Erythroblast (primary cell): ENCODE measurements around the gene CCDC92.
A peak's percentile ranks its signal among the peaks of the same experiment; 100 is the strongest.

Source experiments
- DNase-seq, 2 experiments: peaks; one replicate each; lab custom pipeline; 2025; lab: John Stamatoyannopoulos, UW
- GATA1 ChIP-seq: IDR thresholded peaks from 2 replicates; pipeline ENCODE4 v1.6.1; 2011; ENCODE audit warnings: low read depth, mild to moderate bottlenecking, control low read depth, low read length, moderate library complexity
- POLR2A ChIP-seq: IDR thresholded peaks from 2 replicates; pipeline ENCODE4 v1.6.1; 2011; ENCODE audit warnings: mild to moderate bottlenecking, low read length

CCDC92 gene

DNA sequence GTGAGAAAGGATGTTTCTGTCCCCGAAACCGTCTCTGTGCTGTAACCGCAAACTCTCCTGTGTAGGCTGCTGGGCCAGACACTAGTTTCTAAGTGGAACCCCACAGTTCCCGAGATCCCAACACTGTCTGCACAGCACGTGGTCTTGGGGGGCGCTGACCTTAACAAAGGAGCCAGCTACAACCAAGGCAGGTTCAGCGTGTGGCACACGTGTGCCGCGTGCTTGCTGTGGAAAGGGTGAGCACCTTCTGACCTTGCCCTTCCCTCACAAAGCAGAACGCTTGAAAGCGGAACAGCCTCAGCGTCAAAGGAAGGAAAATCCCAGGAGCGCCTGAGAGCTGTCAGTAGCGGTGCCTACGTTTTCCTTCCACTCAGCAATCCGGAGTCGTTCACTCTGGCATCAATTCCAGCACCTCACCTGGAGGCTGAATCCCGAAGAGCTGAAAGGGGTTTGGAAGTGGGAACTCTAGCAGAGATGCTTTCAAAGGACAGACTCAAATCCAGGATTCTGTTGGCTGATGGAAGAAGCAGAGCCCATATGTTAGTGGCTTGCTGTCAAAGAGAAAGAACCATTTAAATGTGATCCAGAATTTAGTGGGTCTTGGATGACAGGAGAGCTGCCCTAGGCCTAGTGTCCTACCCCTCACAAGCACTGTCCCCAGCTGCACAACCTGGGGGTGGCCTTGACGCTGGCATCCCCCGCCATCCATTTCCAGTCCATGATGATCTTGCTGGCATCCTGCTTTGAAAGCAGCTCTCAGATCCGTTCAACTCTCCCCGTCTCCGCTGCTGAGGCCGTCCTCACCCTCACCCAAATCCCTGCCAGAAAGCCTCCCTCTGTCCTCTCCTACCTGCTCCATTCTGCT lies 27.1 kb downstream of the CCDC92 start:
- DNase-seq = no peak
- TF ChIP-seq GATA1 (no peak), POLR2A (no peak)

DNA sequence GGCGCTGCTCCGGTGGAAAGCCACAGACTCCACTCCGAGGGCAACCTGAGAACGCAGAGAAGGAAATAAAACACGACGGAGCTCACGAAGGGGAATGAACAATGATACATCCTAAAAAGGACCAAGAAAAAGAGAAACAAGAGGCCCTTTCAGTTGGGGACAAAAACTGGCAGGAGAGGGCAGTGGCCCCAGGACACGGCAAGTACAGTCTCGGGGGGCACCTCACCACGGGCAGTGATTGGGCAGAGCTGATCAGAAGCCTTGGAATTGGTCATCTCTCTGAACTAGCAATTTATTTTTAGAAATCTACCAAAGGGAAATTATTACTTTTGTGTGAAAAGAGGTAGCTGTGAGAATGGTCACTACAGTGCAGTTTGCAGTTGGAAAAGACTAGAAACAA lies 27.9 kb downstream of the CCDC92 start:
- TF ChIP-seq POLR2A (no peak), GATA1 (no peak)
- DNase-seq = no peak

DNA sequence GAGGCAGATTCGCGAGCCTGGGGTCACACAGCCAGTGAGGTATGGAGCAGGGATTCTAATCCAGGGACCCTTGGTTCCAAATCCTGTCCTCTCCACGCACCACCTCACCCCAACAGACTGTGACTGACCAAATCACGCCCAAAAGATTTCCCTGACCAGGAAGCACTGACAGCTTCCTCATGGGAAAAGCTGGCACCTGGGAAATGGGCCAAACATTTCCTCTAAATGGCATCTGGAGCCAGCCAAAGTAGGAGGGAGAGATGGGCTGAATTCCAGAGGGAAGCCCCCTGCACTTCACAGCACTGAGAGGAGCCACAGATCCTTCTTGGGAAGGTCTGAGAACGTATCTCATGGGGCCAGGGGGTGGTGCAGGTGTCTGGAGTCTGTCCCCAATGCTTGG lies 28.8 kb downstream of the CCDC92 start:
- no peak for DNase-seq
- TF ChIP-seq GATA1 = no peak
- no peak for TF ChIP-seq POLR2A

DNA sequence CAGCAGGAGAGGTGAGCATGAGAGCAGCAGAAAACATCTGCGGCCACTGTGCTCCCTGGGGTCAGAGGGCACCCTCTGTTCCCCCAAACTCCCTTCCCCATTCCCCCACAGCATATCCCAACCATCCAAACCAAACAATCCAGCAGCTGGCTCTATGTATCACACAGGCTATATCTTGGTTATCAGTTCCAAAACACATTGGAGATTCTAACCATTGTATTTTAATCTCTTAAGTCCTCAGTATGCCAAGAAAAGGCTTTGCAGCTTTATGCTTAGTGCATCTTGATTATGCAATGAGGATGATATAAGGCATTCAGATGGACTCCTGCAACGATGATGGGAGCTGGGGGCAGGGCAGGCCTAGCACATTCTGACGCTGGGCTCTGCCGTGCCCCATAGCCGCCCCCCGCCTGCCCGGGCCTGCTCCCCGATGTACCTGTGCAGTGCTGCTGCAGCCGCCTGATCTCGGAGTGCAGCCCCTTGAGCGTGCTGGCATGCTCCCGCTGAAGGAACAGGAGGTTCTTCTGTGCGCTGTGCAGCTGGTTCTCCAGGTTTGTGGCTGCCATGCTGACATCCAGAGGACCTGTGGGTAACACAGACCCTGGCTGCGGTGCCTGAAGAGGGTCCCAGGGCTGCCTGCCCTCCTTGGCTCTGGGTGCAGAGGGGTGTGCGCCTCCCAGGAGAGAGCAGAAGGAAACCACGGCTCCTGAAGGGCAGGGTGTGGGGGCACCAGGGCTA lies 29.6 kb downstream of the CCDC92 start:
- no peak for TF ChIP-seq POLR2A
- TF ChIP-seq GATA1 = no peak
- peak in 1 of 2 experiments; percentile 25 for DNase-seq

DNA sequence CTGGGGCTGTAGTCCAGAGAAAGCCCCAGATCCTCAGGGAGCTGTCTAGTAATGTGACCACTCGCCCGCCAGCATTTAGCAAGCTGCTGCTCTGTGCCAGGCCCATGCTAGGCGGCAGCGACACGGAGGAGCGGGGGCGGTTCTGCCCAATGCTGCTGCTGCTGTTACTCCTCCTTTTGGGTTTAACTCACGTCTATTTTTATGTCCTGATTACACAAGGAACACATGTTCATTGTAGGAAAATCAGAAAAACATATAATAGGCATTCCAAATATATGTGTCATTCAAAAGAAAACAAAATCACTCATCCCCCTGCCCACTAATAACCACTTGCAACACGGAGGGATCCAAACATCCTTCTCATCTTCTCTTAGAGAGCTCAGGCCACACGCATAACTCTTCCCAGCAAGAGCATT lies 30.4 kb downstream of the CCDC92 start:
- DNase-seq = no peak
- TF ChIP-seq GATA1 (no peak), POLR2A (no peak)

DNA sequence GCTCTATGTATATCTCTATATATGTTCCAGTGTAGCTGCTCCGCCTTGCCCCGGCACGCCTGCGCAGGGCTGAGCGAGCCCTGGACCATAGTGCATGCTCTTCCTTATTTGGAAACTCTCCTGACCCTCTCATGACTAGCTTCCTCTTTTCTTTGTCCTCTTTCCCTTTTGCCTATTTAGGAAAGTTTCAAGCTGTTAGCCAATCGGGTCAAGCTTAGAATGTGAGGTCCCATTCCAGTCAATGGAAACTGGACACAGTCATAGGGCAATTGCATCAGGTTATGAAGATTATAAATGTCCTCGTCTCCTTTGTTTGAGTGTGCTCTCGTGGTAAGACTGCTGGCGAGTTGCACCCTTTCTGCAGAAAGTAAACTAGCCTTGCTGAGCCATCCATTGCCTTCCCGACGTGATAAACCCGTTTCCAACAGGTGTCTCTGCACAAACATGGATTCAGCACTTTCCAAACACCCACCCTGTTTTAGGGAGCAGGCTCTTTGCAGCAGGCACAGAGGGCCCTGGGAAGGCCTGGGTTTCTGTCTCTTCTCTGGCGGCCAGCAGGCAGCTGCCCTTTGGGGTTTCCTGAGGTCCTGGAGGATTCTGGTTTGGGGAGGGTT lies 30.9 kb downstream of the CCDC92 start:
- TF ChIP-seq GATA1 (no peak), POLR2A (no peak)
- no peak for DNase-seq

DNA sequence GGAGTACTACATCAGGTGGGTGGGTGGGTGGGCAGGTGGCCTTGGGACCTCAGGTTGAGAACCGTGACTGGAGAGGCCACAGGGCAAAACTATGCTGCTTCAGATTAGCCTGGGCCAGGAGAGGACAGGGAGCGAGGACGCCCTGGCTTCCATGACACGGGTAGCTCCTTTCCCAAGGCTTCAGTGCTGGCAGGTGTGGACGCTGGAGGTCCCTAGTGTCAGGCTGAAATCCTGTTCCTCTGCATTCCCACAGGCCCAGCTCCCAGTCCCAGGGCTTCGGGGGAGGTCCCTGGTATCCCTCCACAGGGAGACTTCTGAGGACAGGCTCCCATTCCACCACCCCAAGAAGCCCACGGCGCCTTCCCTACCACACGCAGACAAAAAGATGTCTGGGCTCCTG lies 31.6 kb downstream of the CCDC92 start:
- DNase-seq = no peak
- TF ChIP-seq GATA1 (no peak), POLR2A (no peak)

DNA sequence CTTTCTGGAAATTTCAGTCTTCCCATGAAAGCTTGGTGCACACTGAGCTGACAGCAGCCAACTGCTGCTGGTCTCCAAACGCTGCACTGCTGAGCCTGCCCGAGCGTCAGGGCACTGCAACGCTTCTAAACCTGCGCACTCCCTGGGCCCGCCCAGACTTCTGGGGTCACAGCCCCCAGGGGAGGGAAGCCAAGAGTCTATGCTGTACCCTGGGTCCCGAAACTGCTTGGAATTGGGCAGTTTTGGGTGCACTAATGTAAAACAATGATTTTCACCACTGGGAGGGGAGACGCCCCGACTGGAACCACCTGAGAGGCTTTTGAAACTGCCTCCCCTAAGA lies 32.0 kb downstream of the CCDC92 start:
- TF ChIP-seq POLR2A (no peak), GATA1 (no peak)
- no peak for DNase-seq

DNA sequence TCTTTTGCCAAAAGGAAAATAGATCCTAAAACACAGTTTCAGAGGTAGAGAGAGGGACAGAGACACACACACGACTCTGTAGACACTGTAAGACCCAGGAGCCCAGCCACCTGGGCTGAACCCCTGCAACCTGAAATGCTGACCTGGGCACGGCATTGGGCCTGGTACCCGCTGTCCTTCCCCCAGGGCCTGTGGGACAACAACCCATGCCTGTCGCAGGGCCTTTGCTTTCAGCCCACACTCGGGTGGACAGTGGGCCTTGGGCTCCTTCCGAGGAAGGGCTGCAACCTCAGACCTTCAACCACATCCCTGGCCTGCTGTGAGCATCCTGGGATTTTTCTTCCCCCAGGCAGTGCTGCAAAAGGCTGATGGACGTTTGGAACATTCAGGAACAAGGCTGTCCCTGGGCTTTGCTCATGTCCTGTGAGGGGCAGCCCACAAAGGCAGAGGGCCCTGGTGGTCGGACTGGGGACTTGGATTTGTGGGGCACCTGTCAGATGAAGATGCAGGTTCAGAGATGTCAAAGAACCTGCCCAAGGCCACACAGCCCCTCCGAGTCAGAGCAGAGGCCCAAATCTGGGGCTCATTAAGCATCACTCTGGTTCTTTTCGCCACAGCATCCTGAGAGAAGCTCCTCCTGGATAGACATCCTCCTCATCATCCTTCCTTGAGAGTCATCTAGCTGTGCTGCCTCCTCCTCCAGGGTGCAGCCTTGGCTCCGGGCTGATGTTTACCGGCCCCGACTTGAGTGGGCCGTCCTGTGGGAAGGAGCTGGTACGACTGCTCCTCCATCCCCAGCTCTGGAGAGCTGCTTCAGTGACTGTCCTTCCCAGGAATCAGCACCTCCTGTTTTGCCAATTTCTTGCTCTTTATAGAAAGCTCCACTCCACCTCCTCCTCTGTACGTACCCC lies 32.7 kb downstream of the CCDC92 start:
- DNase-seq = no peak
- TF ChIP-seq GATA1 (no peak), POLR2A (no peak)

DNA sequence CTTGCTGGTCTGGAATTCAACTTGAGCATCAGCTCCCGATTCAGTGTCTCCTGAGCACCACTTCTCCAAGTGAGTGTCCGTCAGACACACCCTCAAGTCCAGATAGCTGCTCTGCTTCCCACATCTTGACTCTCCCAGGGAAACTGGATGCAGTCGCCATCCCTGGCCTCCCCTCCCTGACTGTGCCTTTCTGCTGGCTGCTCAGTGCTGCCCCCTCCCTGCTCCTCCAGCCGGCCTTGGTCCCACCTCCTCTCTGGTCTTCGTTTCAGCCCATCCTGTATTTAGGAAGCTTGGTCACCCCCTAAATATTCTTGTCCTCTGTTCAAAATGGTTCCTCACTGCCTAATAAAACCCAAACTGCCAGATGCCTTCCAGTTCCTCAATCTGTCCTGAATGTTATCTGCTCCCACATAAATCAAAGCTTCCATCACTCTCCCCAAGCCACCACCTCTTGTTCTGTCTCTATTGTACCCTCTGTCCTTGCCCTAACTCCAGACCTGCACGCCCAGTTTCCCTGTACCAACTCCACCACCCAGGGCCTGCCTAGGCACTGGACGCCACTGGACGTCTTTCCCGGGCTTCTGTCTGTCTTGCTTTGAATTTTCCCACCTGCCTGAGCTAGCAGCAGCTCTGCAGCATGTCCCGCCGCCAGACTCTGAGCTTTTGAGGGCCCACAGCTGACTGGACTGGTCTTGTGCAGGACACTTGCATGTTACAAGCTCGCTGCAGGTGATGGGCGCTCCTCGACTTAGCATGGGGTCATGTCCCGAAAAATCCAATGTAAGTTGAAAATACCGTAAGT lies 33.8 kb downstream of the CCDC92 start:
- TF ChIP-seq POLR2A (no peak), GATA1 (no peak)
- DNase-seq = no peak

DNA sequence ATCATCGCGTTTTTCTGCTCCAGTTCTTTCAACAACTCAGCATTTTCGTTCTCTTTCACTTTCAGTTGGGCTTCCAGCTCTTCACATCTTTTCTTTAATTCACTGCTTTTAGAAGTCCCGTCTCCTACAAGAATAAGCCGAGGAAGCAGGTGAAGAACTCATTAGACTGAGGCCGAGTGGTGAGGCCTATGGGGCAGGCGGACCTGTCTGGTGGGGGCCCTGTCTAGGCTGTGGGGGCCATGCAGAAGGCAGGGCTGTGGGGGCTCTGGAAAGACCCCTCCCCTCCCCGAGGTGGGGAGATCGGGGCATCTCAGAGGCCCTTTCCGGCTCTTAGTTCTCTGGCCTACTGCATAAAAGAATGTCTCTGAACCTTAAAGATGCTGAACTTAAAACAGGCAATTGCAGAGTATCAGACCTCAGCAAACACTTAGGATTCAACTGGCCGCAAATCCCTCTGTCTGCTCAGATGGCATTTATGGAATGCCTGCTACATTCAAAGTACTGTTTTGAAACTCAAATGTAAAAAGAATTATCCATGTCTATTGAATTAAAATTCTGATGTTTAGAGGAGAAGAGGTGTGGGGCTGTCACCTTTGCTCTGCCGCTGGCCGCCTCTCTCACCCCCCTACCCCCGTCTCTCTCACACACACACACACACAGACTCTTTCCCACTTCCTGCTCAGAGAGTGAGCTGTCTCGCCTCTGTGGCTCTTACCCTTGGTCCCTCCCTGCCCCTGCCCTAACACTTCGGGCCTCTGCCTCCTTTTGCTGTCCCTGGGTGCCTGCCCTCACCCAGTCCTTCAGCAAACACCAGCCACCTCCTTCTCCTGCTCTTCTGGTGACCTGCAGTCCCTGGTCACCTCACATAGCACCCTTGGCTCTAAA lies 34.7 kb downstream of the CCDC92 start:
- DNase-seq = no peak

More for the DNA sequence above, 34.7 kb downstream of the CCDC92 start:
- TF ChIP-seq POLR2A (no peak), GATA1 (no peak)
